Putamen (tissue), 1 donor: Measurements from ENCODE around the gene POLDIP2.
"Not testable (repeated sequence)": the region's sequence is repeated elsewhere in the genome, so short reads cannot be mapped to it uniquely, and the experiment has no call there.

Experiments
- DNase-seq: peaks from one replicate; pipeline ENCODE4 v3.0.0-alpha.2; 2016; ENCODE audit warnings: low spot score

The POLDIP2 gene

DNA sequence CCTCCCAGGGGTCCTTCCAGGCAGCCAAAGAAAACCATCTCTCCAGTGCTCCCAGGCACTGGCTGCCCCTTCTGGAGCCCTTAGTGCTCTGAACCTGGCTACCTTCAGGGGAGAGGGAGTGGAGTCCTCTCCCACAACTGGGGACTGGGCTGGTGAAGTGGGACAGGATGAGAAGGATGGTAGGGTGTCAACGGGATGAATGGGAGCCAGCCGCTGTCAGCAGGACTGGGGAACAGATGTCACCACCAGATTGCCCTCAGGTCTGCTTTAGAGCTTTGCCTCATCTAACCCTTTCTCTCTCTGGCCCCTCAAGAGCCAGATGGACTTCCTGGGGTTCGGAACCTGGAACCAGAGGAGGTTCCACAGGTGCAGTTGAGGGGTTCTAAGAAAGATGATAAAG is 8.2 kb upstream of the POLDIP2 start:
- no peak for DNase-seq

DNA sequence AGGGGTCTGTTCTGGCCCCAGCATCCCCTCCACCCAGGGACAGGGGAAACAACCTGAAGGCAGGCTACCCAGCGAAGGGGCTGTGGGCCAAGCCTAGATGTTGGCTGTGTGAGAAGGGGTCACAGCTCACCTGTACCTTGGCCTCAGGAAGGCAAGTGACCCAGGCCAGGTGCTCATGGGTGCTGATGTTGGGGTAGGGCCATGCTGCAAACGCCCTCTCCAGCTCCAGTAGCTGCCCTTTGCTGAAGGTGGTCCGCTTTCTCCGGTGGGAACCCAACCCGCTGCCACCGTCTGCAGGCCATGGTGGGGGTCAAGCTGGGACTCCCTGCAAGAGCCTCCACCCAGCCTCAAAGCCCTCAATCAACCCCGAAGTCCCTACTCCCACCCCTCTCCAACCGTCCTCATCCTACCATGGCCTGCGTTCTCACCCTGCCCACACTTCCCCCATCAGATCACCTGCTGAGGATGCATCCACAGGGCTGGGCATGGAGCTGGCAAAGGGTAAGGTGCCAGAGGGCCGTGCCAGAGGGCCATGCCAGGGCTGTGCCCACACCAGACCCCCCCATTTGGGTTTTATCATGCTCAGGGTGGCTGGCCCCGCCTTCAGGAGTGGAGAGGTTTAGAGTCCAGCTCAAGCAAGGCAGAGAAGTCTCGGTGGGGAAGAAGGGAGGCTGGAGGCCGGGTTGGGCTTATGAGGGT is 7.5 kb upstream of the POLDIP2 start, which contains the start of gene SEBOX:
TSS of gene SEBOX (minus strand) at position 535 of the 699 bp plus-strand sequence. CDS start at position 487, 48 bp downstream.
- DNase-seq, result no peak

DNA sequence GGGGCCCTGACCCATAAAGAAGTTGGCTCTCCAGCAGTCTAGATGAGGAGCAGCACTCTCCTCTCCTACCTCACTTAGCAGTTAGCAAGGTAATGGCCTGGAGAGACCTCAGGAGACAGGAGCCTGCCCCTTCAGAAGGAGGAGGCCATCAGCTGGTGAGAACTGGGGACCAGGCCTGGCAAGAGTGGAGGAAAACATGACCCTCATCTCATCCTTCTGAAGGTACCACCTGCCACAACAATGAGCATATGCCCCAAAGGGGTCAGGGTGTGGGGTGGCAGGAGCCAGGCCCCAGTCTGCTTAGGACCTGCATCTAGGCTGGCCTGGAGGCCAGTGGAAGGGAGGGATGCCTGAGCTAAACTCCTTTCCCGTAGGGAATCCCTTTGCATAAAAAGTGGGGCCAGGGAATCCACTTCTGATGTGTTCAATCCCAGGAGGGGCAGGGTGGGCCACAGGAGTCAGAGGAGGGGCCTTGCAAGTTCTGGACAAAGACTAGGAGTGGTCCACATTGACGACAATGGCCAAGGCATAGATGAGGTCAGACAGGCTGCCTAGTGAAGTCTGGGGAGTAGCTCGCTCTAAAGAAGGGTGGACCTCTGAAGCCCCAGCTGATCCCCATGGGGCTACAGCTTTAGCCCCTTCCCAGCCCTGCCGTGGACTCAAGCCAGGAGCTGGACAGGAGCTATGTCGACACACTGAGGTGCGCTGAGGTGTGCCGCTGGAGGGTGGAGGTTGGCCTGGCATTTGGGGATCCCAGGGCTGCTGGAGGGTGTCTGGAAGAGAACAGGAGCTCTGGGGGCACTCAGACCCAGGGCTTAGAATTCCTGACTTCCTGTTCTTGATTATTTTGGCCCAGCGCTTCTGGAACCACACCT is 6.7 kb upstream of the POLDIP2 start:
- DNase-seq, result no peak

DNA sequence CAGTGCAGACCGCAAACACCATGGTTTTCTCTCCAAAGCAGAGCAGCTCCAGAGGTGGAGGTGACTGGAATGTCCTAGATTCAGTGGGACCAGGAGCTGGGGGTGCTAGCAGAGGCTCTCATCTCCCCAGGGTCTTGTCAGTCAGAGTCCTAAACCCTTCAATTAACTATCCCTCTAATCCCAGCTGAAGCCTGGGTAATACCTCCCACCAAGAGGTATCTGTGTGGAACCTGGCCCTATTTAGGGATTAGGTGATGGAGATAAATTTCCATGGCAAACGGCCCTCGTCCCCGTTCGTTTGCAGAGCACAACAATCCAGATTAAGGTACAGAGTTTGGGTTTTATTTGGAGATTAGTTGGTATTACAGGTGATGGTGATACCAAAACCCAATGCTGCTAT is 5.9 kb upstream of the POLDIP2 start:
- DNase-seq, result no peak

DNA sequence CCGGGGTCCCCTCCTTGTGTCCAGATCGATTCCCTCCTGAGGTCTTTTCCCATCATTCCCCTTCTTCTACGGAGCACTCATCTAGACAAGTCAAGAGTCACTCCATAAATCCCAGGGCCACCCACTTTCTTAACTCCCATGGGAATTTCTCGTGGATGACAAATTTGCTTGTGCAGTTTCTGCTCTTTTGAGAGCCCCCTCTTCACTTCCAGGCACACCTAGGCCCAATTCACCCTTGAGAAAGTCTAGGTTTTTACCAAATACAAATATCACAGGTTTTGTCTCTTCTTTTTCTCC is 522 bp upstream of the POLDIP2 start:
- DNase-seq, result no peak

DNA sequence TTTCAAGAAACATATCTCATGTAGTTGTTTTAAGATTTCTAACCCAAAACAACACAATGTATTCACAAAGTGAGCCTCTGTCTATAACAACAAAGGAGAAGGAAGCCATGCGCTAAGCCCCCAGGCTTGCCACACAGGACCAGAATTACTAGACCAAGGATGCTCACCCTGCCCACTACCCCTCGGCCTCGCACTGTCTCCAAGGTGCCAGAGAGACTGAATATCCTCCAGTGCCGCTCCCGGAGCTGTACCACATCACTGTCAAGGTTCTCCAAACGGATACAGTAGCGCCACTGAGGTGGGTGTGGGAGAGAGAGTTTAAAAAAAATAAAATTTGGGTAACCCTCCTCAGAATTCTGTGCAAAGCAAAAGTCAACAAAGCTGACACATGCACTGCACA is 7.1 kb downstream of the POLDIP2 start:
- DNase-seq, result no peak

DNA sequence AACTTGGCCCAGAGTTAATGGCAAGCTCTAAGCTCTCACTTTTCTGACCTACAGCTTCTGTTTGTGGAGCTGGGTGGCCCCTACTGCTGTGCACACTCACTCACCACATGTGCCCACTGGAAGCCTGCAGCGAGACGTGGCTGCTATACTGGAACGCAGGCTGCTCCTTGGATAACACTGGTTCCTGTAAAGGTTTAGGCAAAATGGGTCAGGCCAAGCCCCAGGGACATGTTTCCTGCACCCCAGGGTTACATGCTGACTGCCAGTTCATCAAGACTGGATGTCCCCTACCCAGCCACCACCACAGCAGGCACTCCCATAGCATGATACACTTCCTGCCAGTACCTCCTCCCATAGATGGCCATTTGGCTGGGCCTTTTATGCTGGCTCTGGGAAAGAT is 8.3 kb downstream of the POLDIP2 start:
- DNase-seq, result no peak

DNA sequence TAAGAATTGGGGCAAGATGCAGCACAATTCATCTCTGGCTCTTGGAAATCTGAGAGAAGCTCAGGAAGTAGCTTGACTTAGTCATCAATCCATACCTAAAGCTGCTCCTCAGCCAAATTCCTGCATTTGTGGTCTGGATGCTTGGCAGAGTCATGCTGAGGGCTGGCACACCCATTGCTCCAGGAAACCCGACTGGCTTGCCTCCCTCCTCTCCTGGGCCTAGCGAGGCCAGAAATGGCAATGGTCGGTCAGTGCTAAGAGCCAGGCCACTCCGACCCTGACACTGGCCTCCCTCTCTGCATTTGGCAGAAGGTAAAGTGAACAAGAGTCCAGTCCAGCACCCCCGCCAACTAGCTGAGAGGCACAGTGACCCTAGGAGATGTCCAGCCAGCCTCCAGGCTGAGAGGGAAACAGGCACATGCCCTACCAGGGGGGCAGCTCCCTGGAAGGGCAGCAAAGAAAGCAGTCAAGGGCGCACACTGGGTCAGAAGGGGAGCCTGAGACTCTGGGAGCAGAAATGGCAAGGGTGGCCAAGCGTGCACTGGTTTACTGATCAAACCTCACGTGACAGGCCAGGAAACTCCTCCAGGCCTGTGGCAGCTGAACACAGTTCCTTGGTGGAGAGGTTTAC is 10.0 kb downstream of the POLDIP2 start:
- DNase-seq, result no peak

DNA sequence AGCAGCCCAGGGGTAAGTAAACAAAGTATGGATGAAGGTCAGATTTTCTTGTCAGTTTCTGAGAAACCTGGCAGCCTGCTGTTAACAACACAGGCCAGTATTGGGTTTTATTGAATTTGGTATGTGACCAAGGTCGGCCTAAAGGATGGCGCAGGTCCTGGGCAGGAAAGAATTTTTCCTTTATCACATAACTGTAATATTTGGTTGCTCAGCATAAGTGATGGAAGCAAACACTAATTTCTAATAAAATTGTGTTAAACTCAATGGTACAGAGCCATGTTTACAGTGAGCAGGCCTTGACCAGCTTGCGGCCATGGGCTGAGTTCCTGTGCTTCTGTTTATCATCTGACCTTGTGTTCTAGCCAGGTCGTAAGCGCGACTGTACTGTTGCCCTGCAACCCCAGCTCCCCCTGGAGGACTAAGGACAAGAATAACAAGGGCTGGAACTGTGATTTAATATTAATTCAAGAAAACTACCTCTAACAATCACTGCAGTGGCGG is 10.5 kb downstream of the POLDIP2 start:
- no peak for DNase-seq

DNA sequence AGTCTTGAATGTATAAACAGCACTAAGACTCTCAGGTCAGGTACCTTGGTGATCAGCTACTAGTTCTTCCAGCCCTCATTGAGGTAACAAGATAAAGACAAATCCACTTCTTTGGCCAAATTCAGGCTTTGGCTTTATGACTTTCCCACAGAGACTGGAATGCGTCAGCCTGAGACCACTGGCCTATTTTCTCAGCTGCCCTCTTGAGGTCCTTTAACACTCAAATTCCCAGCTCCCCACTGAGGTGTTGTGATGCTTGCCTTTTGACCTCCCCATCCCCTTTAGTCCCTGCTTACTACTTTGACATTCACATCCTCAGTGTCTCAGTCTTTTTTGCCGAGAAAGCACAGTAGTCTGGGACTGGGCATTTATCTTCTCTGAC is 11.1 kb downstream of the POLDIP2 start:
- DNase-seq, result no peak

DNA sequence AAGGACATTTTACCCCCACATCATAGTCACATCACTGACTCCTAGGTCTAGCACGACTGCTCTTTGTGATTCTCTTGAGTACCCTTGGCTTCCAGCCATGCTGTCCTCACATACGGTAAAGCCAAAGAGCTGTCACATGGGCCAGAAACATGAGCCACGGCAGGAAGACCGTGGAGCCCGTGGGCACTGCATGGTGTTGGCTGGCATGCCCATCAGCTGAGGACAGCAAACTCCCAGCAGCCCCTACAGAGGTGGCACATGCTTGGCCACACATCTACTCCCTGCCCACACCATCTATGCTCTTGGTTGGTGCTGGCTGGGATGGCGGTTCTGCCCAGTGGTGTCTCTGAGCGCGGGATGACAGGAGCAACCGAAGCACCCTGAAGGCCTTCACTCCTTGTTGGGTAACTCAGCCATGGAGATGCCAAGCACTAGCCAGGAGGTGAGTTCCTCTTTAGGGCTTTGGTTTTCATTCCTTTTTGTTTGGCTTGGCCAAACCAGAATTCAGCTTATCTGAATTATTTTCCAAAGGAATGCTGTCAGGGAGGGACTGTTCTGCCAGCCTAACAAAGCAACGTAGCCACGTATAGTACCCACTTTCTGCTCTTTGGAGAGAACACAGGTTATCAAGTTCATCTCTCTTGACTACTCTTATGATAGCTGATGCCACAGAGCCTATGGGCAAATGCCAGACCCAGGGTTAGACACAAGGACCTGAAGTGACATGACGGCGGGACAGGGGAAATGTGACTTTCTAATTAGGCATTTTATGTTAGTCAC is 11.7 kb downstream of the POLDIP2 start:
- DNase-seq, result no peak

DNA sequence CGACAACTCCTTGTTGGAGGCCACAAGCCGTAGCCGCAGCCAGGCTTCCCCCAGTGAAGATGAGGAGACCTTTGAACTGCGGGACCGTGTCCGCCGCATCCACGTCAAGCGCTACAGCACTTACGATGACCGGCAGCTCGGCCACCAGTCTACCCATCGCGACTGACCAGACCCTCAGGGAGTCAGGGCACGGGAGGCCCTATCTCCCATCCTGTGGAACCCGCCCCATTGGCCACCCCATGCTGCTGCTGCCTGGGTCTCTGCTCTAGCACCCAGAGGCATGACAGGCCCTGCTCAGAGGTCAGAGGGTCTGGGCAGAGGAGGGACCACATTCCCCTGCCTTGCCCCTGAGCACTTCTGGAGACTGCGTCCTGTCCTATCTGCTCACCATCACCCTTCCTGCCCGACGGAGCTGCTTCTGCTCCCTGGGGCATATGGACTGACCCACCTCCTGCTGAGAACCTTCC is 12.9 kb downstream of the POLDIP2 start:
- no peak for DNase-seq

DNA sequence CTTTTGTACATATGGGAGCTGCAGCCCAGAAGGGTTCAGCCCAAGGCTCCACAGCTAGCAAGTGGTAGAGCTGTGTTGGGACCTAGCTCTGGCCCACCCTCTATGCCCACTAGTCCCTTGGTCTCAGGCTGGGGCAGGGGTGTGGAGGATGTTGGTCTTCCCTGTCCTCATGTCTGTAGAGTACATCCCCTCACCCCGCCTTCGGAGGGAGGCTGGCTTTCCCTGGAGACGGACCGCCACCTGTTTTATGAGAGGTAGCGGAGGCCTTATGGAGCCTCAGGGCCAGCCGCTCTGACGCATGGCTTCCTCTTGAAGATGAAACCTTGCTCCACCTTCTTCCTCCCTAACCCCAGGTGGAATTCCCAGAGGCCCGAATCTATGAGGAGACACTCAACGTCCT is 13.3 kb downstream of the POLDIP2 start:
- no peak for DNase-seq

DNA sequence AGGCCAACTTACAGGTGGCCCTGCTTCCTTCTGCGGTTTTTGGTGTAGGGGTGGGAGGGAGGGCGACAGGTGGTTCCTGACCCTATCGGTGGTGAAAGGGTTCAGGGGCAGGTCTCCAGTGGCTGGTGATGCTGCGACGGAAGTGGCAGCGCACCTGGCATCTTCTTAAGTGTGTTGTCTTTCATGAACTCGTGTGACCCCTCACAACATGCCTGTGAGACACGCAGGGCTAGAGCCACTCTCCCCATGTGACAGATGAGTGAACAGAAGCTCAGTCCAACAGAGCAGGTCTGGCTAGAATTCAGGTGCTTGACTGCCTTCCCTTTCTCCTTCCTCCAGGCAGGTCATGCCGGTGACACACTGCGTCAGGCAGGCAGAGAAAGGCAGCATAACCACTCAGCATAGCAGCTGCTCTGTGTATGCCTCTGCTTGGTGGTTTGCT is 13.8 kb downstream of the POLDIP2 start:
- no peak for DNase-seq

DNA sequence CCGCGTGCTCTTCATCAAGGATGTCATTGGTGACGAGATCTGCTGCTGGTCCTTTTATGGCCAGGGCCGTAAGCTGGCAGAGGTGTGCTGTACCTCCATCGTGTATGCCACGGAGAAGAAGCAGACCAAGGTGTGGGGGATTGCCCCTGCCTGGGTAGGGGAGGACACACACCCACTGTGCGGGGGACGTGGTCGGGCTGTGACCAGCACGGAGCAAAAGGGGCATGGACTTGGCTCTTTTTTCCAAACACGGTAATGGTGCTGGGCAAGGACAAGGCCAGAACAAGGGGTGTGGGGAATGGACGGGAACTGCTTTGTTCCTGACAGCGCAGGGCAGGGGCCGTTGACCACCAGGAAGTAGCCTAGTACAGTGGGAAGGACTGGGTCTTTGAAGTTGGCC is 15.0 kb downstream of the POLDIP2 start:
- DNase-seq, result no peak

DNA sequence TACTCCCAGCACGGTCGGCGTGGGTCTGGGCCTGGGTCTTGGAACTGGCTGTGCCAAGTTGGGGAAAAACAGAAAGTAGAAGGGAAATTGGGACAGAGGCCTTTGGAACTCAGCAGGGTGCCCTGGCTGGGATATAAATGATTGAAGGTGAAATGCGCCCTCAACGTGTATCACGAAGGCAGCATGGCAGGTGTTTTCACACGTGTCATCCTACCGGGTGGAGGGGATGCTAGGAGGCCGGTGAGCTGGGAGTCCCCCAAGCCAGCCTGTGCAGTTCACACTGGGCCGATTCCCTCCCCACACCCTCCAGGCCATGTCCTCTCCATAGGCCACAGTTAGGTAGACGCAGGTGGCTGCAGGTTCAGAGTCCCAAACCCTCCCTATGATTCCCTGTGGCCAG is 15.8 kb downstream of the POLDIP2 start:
- DNase-seq, result no peak

DNA sequence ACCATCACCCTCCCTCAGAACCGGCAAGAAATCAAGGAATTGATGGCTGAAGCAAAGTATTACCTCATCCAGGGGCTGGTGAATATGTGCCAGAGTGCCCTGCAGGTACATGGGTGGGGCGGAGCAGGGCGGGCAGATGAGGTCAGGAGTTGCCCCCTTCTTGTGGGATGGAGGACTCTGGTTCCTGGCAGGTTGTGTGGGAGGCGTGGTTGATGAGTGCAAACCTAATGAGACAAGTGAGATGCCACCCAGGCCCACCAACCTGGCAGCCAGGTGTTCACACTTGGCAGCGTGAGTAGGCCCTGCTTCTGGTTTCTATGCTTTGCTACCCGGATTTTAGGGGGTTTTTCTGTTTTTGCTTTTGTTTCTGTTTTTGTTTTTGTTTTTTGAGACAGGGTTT is 17.0 kb downstream of the POLDIP2 start:
- DNase-seq, result no peak

DNA sequence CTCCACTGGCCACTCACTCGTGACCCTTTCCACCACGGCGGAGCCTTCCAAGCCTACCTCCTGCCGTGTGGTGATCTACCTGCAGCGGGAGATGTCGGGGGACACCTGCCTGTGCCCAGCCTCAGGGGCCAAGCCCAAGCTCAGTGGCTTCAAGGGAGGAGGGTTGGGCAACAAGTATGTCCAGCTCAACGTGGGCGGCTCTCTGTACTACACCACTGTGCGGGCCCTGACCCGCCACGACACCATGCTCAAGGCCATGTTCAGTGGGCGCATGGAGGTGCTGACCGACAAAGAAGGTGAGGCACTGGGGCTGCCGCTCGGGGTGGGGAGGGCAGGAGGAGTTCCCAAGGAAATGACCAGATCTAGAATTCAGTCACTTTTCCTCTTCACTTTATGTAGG is 17.9 kb downstream of the POLDIP2 start:
- no peak for DNase-seq

DNA sequence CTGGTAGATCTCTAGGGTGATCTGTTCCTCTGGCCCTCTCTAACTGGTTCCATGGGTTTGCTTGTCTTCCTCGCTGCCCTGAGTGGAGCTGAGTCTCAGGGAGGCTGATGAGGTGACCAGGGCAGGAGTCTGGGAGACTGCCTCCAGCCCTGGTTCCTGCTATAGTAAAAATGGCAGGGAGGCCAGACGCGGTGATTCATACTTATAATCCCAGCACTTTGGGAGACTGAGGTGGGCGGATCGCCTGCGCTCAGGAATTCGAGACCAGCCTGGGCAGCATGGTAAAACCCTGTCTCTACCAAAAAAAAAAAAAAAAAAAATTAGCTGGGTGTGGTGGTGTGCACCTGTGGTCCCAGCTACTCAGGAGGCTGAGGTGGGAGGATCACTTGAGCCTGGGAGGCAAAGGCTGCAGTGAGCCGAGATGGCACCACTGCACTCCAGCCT is 18.5 kb downstream of the POLDIP2 start:
- DNase-seq, result not testable (repeated sequence)

DNA sequence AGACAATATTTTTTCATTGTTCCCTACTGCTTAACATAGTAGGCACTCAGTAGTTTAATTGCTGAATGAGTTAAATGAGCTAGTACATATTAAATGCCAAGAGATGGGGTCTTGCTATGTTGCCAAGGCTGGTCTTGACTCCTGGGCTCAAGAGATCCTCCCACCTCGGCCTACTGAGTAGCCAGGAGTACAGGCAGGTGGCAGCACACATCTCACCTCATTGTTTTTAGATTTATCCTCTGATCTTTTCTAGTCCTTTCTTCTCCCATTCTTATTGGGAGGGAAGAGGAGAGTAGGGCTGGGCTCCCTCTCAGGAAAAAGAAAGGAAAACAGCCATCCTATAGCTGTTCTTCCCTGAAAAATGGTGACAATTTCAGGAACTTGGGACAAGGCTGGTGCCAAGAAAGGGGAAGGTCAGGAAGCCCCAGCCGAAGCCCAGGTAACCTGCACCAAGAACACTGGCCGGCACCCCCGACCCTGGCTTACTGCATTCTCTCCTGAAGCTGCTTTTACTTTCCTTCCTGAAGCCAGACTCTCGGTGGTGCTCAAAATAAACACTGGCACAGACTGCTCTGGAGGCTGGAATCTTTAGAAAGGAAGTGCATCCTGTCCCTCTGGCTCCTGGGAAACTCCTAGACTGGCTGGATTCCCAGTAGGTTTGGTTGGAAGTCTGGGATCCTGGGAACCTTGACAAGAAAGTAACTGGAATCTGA is 19.1 kb downstream of the POLDIP2 start:
- DNase-seq, result no peak
